DND-41 (cell line): ENCODE results near the gene ZCCHC24.

Experiments used
- ATAC-seq: fragments of 200-7000 bp; cut with Tn5 transposase; 3 replicates; pipeline ENCODE4 v1.9.1; 2021; ENCODE audit warnings: low read depth; ENCODE audit not compliant: insufficient read depth
- DNase-seq: peaks from one replicate; pipeline ENCODE4 v3.0.0-alpha.2; 2020
- H2AFZ ChIP-seq: 2 replicates; pipeline ENCODE4 v1.6.0; 2012; ENCODE audit warnings: low read depth, low read length
- H3K27ac ChIP-seq: 2 replicates; pipeline ENCODE4 v1.5.1; 2012; ENCODE audit warnings: low read length, inconsistent platforms
- H3K27me3 ChIP-seq: fragments of 200-600 bp; sonication (generic); 2 replicates; pipeline ENCODE4 v1.6.0; 2012; ENCODE audit warnings: low read length, mild to moderate bottlenecking, inconsistent platforms; ENCODE audit not compliant: insufficient read depth, poor library complexity
- H3K36me3 ChIP-seq: 2 replicates; pipeline ENCODE4 v1.5.1; 2012; ENCODE audit warnings: low read length, inconsistent platforms; ENCODE audit not compliant: insufficient read depth
- H3K4me1 ChIP-seq: 2 replicates; pipeline ENCODE4 v1.5.1; 2012; ENCODE audit warnings: mild to moderate bottlenecking, low read length; ENCODE audit not compliant: insufficient read depth
- H3K4me2 ChIP-seq: 2 replicates; pipeline ENCODE4 v1.6.0; 2012; ENCODE audit warnings: mild to moderate bottlenecking, moderate library complexity, low read length, inconsistent platforms; ENCODE audit not compliant: insufficient read depth
- H3K4me3 ChIP-seq, 2 experiments: fragments of 200-600 bp in 1 of 2; shearing (Covaris generic) in 1 of 2; 2 replicates each; pipeline ENCODE4 v1.5.1; 2012 to 2016; ENCODE audit warnings: inconsistent platforms in 2 of 2, low read length in 2 of 2, mild to moderate bottlenecking in 2 of 2, low read depth in 1 of 2, moderate library complexity in 1 of 2
- H3K79me2 ChIP-seq: 2 replicates; pipeline ENCODE4 v1.6.0; 2012; ENCODE audit warnings: low read length, inconsistent platforms; ENCODE audit not compliant: insufficient read depth
- H3K9ac ChIP-seq: 2 replicates; pipeline ENCODE4 v1.6.0; 2012; ENCODE audit warnings: low read depth, mild to moderate bottlenecking, inconsistent platforms, low read length, moderate library complexity
- H3K9me3 ChIP-seq: 2 replicates; pipeline ENCODE4 v1.5.1; 2012; ENCODE audit warnings: low read length, moderate library complexity, mild to moderate bottlenecking, inconsistent platforms; ENCODE audit not compliant: insufficient read depth, severe bottlenecking
- H4K20me1 ChIP-seq: 2 replicates; pipeline ENCODE4 v1.6.0; 2012; ENCODE audit warnings: low read length; ENCODE audit not compliant: insufficient read depth
- CTCF ChIP-seq: IDR thresholded peaks from 2 replicates; pipeline ENCODE4 v1.5.1; 2012; ENCODE audit warnings: borderline replicate concordance, low read length, moderate library complexity, mild to moderate bottlenecking; ENCODE audit not compliant: poor library complexity, severe bottlenecking; ENCODE audit errors: extremely low read depth
- EZH2 ChIP-seq: IDR thresholded peaks from 3 replicates; pipeline ENCODE4 v1.6.1; 2012; ENCODE audit warnings: borderline replicate concordance, low read depth, mild to moderate bottlenecking, moderate library complexity, low read length, inconsistent platforms; ENCODE audit not compliant: severe bottlenecking

Gene ZCCHC24

GRCh38 chr10:79420974-79421688, 24.3 kb downstream of the ZCCHC24 start:
- no peaks in the 10 kb centered on the region for H3K36me3 ChIP-seq
- no peak overlapping the region for H2AFZ ChIP-seq
- no peak overlapping the region for H3K27ac ChIP-seq
- TF ChIP-seq CTCF (no peak), EZH2 (no peak)
- DNase-seq (no peak), ATAC-seq (no peak)
- H3K9me3 ChIP-seq: no peaks in the 10 kb centered on the region
- H3K9ac ChIP-seq: no peak overlapping the region
- H3K4me2 ChIP-seq: no peak overlapping the region
- no peaks in the 10 kb centered on the region for H3K27me3 ChIP-seq
- H3K4me3 ChIP-seq: no peak overlapping the region
- no peaks in the 10 kb centered on the region for H3K79me2 ChIP-seq
- H3K4me1 ChIP-seq: no peaks in the 10 kb centered on the region
- no peaks in the 10 kb centered on the region for H4K20me1 ChIP-seq

GRCh38 chr10:79418886-79419595, 26.4 kb downstream of the ZCCHC24 start:
- DNase-seq: no peak
- Histone ChIP-seq H3K9me3 (no peaks in the 10 kb centered on the region), H3K27ac (no peak overlapping the region), H3K9ac (no peak overlapping the region), H3K4me1 (no peaks in the 10 kb centered on the region), H3K27me3 (no peaks in the 10 kb centered on the region), H3K36me3 (no peaks in the 10 kb centered on the region), H3K79me2 (no peaks in the 10 kb centered on the region), H4K20me1 (no peaks in the 10 kb centered on the region), H3K4me3 (no peak overlapping the region), H2AFZ (no peak overlapping the region), H3K4me2 (no peak overlapping the region)
- ATAC-seq: no peak
- TF ChIP-seq EZH2 (no peak), CTCF (no peak)

GRCh38 chr10:79418274-79418673, 27.1 kb downstream of the ZCCHC24 start:
- H3K27me3 ChIP-seq: no peaks in the 10 kb centered on the region
- no peak overlapping the region for H2AFZ ChIP-seq
- no peak overlapping the region for H3K9ac ChIP-seq
- ATAC-seq: no peak
- H3K4me1 ChIP-seq: no peaks in the 10 kb centered on the region
- H3K4me2 ChIP-seq: no peak overlapping the region
- no peaks in the 10 kb centered on the region for H3K9me3 ChIP-seq
- H3K36me3 ChIP-seq: no peaks in the 10 kb centered on the region
- no peaks in the 10 kb centered on the region for H4K20me1 ChIP-seq
- DNase-seq: no peak
- TF ChIP-seq CTCF (no peak), EZH2 (no peak)
- H3K4me3 ChIP-seq: no peak overlapping the region
- no peaks in the 10 kb centered on the region for H3K79me2 ChIP-seq
- no peak overlapping the region for H3K27ac ChIP-seq
